HG03039 (cell line): ENCODE data around the gene DAZL.
A peak's percentile ranks its signal among the peaks of the same experiment; 100 is the strongest.

ENCODE experiments used
- ATAC-seq: cut with Tn5 transposase; IDR thresholded peaks from one replicate; pipeline ENCODE4 v1.9.1; 2021; ENCODE audit warnings: mild to moderate bottlenecking, moderate library complexity; ENCODE audit not compliant: unreplicated experiment

Gene DAZL

DNA sequence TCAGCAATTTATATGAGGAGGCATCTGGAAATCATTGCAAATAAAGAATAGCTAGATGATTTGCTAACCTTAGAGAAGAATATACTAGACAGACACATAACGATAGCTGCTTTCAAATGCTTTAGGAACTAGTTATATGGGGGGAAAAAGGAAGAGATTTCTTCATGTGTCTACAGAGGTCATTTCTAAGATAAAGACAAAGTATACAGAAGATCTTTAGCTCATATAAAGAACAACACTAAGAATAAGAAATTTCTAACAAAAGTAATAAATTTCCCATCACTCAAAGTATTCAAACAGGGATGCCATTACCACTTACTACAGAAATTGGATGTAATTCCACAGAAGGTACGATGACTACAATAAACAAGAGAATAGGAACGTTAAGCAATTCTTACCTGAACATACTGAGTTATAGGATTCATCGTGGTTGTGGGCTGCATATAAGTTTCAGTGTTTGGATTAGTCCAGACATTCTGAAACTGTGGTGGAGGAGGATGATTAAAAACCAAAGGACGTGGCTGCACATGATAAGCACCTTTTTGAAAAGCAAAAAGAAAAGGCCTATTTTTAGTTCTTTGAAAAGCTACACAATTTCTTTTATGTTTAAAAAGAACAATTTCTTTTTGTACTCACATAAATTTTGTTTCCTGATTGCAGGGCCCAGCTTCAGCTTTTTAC is 8.7 kb downstream of the DAZL start:
- no peak for ATAC-seq

DNA sequence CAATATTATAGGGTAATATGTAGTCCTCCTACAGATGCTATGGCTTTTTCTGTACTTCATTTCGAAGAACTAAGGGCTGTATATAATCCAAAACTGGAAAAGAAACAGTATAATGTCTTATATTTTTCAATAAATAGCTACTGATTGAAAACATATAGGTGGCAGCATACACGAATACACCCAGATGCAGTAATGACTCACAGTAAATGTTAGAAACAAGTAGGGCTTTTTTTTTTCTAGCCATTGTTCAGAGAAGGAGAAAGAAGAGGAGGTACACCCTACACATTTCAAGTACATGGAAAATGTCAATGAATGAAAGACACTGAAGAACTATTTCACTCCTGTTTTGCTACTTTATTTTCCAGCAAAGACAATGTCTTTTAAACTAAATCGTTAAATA is 9.4 kb downstream of the DAZL start:
- ATAC-seq: no peak

DNA sequence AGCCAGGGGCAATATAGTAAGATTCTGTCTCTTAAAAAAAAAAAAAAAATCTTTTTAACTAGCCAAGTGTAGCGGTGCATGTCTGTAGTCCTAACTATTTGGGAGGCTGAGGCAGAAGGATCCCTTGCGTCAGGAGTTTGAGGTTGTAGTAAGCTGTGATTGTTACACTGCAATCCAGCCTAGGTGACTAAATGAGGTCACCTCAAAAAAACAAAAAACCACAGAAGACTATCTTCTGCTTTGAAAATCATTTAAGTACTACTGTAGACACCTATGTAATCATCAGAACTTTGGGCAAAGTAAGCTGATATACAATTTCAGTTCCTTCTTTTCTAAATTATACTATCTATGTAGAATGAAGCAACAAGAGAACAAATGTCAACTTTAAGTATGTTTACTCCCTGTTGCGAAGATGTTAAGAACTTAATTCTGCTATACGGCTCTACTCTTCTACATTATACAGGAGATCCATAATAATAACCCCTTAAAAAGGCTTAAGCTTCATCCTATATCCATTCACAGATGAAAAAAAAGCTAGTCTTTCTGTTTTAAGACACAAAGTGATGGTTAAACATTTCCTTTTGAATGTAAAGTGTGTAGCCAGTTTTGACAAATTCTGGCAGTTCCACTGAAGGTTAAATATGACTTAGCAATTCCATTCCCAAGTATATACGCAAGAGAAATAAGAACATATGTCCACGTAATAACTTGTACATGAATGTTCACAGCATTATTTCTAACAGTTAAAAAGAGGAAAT is 15.2 kb downstream of the DAZL start:
- ATAC-seq: peak; percentile 96

DNA sequence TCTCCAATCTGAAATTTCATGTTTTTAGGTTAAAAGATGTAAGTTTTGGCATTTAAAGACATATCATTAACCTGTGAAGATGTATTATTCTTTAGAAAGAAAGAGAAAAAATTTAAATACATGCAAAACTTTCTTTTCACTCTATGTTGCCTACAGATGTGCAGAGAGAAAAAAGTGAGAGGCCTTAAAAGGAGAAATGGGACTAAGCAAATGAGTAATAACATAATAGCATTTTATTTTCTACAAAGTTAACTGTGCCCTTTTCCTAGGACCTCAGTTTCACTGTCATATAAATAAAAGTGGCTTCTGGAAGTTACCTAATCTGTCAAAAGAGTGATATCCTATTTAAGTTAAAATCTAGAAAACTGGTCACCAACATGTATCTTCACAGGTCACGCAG is 16.1 kb downstream of the DAZL start:
- ATAC-seq: no peak

DNA sequence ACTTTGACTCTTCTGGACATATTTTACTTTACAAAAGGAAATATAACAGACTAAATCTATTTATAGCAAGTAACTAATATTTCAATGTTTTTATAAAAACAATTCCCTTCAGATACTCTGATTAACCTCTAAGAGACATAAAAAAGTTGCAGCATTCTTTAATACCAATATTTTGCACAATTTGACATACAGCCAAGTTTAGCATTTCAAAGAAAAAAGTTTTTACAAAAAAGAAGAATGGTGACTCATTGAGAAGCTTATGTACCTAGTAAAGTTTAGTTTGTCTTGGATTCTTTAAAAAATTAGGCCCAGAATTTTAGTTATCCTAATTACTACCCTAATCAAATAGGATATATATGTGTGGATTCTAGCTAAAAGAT is 17.6 kb downstream of the DAZL start:
- no peak for ATAC-seq

DNA sequence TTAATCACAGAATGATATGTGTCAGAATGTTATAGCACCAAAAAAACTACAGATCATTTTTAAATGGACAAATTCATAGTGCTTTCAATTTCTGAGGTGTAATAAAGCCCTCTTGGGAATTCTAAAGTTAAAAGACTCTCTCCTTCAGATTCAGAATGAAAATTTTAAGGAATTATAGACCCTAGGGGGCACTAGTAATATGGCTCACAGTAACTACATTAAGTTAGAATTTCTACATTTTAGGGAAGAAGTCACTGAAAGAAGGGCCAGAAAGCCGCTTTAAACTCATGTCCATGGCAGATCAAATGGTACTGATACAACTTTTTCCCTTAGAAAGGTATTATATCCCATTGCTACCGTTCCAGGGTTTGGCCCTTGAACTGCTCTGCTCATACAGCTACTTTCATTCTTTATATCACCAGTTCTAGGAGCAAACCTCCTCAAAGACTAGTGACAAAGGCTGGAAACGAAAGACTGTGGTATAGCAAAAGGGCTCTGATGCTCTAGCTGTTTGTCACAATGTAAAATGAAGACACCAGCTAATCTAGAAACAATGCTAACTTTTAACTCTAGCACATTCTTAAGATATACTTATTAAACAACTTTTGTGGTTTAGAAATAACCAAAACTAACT is 18.1 kb downstream of the DAZL start:
- ATAC-seq: no peak

DNA sequence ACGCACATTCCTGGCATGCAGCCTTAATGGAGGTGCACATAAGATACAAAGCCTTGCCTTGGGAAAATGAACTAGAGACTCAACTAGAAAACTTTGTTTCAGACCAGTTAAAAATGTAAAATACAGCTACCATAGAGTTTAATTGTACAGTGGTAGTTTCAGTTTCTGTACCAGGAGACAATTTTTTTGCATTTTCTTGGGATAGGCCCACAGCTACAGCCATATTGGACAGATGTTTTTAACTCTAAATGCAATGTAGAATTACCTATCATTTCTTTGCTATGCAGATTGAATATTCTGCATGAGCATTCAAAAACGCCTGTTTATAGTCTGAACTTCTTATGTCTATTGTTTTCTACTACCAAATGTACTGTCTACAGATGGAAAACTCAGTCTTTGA is 20.3 kb downstream of the DAZL start:
- ATAC-seq: no peak

DNA sequence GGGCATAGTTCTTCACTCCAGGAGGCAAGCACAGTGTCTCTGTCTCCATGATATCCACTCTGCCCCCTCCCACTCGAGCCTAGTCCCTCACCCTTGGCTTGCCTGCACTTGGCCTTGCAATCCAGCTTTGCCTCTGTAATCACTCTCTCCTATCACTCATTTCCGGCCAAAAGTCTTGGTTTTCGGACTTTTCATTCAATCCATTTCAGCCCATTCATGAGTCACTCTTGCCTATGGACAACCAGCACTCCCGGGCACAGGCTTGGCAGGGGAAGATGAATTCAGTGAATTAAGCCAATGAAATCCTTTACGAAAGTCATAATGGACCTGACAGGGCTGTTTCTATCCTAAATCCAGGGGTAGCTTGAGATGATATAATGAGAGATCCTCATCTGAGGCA is 21.7 kb downstream of the DAZL start:
- no peak for ATAC-seq

DNA sequence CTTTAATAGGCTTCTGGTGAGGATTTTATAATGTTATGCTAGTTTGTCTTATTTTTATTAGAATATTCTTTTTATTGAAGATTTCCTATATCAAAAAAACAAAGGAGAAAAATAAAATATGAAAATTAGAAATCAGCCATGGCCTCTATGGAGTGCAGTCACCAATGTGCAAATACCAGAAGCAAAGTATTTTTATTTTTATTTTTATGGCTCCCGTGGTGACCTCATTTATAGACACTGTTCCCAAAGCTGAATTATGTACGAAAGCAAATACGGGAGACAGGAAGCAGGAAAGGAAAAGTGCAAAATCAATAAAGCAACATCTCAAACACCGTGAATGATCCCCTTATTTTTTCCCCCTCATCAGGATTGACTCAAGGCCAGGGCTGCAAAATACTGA is 35.1 kb downstream of the DAZL start:
- no peak for ATAC-seq

DNA sequence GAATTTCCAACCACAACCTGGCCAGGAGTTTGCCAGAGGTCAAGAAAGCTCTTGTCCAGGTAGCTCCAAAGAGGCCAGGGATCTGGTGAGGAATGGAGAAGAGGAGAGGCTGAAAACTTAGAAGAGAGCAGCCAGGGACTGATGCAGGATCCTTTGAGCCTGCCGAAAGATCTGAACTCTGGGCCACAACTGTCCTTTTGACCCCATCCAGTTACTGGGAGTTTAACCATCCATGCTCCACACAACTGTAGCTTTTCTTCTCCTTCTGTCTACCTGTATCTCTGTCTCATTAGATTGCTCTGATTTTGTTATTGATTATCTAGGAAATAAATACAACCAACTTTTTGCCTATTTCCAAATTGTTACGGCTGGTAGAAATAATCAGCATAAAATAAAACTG is 36.7 kb downstream of the DAZL start:
- no peak for ATAC-seq

DNA sequence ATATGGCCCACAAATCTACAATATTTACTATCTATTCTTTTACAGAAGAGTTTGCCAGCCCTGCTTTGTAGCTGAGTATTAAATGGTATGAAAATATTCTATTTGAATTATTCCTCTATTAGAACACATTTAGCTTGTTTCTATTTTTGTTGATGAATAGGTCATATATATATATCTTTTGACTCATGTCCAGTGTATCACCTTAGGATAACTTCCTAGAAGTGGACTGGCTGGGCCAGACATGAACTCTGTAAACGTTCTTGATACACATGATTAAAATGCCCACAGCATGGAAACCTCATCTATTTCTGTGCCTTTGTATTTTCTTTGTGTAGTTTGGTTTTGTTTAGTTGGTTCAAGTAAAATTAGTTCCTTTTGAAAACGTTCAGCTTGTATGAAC is 37.1 kb downstream of the DAZL start:
- no peak for ATAC-seq

DNA sequence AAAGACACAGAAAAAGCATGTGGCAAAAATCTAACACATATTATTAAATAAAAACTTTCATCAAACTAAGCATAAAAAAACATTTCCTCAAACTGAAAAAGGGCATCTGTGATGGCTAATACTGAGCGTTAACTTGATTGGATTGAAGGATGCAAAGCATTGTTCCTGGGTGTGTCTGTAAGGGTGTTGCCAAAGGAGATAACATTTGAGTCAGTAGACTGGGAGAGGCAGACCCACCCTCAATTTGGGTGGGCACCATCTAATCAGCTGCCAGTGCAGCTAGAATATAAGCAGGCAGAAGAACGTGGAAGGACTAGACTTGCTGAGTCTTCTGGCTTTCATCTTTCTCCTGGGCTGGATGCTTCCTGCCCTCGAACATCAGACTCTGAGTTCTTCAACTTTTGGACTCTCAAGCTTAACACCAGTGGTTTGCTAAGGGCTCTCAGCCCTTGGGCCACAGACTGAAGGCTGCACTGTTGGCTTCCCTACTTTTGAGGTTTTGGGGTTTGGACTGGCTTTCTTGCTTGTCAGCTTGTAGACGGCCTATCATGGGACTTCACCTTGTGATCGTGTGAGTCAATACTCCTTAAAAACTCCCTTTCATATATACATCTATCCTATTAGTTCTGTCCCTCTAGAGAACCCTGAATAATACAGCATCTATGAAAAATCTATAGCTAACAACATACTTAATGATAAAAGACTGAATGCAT is 45.4 kb downstream of the DAZL start:
- ATAC-seq: no peak

DNA sequence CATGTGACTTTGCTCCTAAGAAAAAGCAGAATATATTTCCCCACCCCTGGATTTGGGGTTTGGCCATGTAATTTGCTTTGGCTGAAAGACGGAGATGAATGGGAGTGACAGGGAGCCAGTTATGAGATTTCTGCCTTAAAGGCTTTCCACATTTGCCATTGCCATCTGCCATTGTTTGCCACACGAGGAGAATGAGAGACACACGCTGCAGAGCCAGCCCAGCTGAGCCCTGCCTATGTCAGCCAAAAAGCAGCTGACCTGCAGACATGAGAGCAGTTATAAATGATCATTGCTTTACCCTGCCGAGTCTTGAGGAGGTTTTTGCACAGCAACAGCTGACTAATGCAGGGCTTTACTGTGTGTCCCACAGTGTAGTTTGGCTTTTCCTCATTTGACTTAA is 51.1 kb downstream of the DAZL start:
- no peak for ATAC-seq

DNA sequence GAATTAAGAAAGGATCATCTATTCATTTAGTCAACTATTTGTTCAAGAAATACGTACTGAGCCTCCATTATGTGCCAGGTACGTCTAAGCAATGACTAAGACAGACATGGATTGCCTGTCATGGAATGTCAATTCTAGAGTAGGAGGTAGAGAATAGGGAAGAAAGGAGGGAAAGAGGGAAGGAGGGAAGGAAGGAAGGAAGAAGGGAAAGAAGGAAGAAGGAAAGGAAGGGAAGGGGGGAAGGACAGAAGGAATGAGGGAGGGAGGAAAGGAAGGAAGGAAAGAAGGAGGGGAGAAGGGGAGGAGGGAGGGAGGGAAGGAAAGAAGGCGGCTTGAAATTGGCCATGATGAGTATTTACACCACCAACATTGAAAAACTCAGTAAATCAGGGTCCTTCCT is 52.5 kb downstream of the DAZL start:
- ATAC-seq: no peak

DNA sequence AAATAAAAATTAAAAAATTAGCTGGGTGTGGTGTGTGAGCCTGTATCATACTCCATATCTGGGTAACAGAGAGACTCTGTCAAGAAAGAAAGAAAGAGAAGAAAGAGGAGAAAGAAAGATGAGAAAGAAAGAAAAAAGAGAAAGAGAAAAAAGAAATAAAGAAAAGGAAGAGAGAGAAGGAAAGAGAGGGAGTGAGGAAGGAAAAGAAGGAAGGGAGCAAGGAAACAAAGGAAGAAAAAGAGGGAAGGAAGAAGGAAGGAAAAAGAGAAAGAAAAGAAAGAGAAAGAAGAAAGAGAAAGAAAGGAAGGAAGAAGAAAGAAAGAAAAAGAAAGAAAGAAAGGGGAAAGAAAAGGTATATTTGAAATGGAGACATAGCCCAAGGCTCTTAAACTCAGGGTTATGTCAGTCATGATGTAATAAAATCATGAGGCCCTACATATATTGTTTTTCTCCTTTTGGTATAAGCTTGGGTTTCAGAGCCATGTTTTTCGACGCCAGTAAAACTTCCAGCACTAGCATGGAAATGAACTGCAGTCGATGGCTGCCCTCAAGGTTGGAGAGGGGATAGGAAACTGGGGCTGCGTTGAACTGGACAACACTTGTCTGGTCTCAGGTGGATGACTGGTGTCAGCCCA is 53.8 kb downstream of the DAZL start:
- no peak for ATAC-seq

DNA sequence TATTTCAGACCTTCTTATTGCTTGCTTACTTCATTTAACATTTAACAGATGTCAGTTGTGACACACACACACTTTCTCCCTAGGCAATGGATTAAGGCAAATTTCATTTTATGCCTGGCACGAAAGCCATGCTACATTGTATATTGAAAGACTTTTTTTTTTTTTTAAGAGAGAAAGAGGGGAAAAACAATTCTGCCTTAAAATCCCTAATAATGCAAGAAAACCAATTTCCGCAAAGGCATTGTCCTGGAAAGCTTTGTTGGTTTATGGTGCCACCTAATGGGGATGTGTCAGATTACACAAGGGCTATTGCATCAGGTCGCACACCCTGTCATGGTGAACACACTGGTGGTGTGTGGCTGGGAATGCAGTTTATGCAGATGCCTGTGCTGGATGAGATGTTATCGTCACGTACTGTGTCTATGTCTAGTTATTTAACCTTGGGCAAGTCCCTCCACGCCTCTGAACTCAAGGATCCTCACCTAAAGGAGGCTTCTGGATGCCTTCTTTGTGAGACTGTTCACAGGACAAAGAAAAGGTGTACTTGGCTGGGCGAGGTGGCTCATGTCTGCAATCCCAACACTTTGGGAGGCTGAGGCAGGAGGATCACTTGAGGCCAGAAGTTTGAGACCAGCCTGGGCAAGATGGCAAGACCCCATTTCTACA is 54.4 kb downstream of the DAZL start:
- ATAC-seq: no peak

DNA sequence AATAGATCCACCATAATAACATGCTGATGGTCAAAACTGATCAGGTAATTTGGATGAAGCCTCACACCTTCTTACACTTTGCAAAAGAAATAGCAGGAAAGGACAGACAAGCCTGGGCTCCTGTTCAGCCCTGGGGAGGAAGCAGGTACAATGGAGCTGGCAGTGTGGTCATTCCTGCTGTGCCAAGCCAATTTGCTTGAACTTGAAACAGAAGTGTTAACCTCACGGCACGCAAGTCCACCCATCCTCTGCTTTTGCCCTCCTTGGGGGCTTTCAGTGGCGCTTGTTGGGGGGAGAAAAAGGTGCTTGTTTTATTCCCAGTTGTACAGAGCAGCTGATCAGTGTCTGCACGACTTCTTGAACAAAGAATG is 54.9 kb downstream of the DAZL start:
- no peak for ATAC-seq

DNA sequence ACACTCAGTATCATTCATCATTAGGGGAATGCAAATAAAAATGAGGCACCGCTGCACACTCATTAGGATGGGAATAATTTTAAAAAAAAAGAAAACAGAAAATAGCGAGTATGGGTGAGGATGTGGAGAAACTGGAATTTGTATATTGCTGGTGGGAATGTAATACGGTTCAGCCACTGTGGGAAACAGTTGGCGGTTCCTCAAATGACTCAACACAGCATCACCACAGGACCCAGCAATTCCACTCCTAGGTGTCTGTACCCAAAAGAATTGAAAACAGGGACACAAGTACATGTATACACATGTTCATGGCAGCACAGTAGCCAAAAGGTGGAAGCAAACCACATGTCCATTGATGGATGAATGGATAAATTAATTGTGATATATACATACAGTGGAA is 56.5 kb downstream of the DAZL start:
- no peak for ATAC-seq

DNA sequence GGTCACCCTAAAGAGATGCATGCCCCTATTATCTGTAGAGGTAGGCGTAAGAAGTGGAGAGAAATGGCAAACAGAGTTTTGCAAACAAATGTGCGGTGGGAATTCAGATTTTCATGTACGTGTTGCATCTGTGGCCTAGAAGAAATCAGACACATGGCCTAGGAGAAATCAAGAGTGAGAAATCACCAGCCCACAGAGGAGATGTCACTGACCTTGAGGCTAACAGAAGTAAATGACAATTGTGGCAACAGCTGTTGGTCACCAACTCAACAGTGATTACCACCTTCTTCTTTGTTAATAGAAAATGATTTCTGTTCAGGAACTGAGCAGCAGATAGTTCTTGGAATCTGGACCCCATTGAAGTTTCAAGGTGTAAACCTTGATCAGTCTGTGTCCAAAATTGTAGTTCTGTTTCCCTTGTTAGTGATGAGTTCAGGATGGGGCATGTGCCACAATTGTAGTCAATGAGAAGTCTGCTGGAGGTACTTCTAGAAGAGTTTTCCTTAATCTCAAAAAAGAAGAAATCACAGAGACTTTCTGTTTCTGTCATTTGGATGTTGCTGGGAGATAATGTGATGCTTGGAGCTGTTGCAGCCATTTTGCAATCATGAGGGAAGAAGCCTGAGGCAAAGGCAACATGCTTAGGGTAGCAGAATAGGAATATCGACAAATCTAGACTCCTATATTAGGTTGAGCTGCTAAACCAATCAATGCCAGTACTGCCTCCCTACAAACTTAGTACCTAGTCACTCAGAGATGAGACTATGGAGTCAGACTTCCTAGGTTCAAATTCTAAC is 57.5 kb downstream of the DAZL start:
- no peak for ATAC-seq
